Chondrocyte (in vitro differentiated cells): ENCODE measurements around the gene RPS14. TPM values are rescaled to one million over a fixed set of nuclear protein-coding genes. Genes with fewer than 3 reads are reported as not detected.
"Not testable (repeated sequence)": the region's sequence is repeated elsewhere in the genome, so short reads cannot be mapped to it uniquely, and the experiment has no call there.

Source experiments
- DNase-seq: peaks from one replicate; pipeline ENCODE4 v3.0.0; 2021; ENCODE audit warnings: mixed read lengths, low spot score
- H3K27ac Mint-ChIP-seq: one replicate; pipeline ENCODE4 v1.8.0; 2021; ENCODE audit warnings: mild to moderate bottlenecking, moderate library complexity, mixed read lengths; ENCODE audit not compliant: unreplicated experiment
- H3K27me3 Mint-ChIP-seq: 2 replicates; pipeline ENCODE4 v1.8.0; 2021; ENCODE audit warnings: low read depth, mixed read lengths
- H3K36me3 Mint-ChIP-seq: 2 replicates; pipeline ENCODE4 v1.8.0; 2021; ENCODE audit warnings: low read depth, mixed read lengths
- H3K4me1 Mint-ChIP-seq: 2 replicates; pipeline ENCODE4 v1.8.0; 2021; ENCODE audit warnings: low read depth, mild to moderate bottlenecking, mixed read lengths
- H3K4me3 Mint-ChIP-seq: one replicate; pipeline ENCODE4 v1.8.0; 2021; ENCODE audit warnings: mild to moderate bottlenecking, moderate library complexity, mixed read lengths; ENCODE audit not compliant: unreplicated experiment
- H3K9me3 Mint-ChIP-seq: 2 replicates; pipeline ENCODE4 v1.8.0; 2021; ENCODE audit warnings: low read depth, mixed read lengths
- total RNA-seq: library from RNA; stranded (reverse); gene quantifications from 3 replicates; pipeline ENCODE4 v1.2.1, GENCODE V29; 2021
- TF ChIP-seq, protein P1 (sequence below): fragments of 200-600 bp; sonication (generic); IDR thresholded peaks from 2 replicates; pipeline ENCODE4 v1.5.0; 2021; ENCODE audit warnings: antibody characterized with exemption, mild to moderate bottlenecking, moderate library complexity

The RPS14 gene
- total RNA-seq, 1 donor from 2014 or later: 1,121 TPM

DNA sequence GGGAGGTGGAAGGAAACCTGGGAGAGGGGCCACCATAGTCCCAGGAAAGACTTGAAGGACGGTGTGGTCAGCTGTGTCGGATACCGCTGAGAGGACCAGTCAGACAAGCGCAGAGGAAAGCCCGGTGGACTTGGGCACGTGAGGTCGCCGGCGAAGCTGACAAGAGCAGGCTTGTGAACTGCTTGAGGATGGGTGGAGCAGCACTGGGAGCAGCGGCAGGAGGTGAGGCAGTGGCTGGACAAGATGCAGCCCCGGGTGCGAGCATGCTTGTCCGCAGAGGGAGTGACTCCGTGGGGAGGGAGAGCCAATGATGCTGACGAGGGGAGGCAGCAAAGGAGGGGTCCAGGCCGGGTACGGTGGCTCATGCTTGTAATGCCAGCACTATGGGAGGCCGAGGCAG is 18.5 kb downstream of the RPS14 start:
- Mint-ChIP-seq H3K27ac (no peak overlapping the region), H3K4me1 (peaks cover 10% of the 10 kb centered on the region), H3K9me3 (no peaks in the 10 kb centered on the region), H3K27me3 (no peaks in the 10 kb centered on the region), H3K4me3 (no peak overlapping the region), H3K36me3 (no peaks in the 10 kb centered on the region)
- TF ChIP-seq, protein P1, sequence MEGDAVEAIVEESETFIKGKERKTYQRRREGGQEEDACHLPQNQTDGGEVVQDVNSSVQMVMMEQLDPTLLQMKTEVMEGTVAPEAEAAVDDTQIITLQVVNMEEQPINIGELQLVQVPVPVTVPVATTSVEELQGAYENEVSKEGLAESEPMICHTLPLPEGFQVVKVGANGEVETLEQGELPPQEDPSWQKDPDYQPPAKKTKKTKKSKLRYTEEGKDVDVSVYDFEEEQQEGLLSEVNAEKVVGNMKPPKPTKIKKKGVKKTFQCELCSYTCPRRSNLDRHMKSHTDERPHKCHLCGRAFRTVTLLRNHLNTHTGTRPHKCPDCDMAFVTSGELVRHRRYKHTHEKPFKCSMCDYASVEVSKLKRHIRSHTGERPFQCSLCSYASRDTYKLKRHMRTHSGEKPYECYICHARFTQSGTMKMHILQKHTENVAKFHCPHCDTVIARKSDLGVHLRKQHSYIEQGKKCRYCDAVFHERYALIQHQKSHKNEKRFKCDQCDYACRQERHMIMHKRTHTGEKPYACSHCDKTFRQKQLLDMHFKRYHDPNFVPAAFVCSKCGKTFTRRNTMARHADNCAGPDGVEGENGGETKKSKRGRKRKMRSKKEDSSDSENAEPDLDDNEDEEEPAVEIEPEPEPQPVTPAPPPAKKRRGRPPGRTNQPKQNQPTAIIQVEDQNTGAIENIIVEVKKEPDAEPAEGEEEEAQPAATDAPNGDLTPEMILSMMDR: no peak
- no peak for DNase-seq

DNA sequence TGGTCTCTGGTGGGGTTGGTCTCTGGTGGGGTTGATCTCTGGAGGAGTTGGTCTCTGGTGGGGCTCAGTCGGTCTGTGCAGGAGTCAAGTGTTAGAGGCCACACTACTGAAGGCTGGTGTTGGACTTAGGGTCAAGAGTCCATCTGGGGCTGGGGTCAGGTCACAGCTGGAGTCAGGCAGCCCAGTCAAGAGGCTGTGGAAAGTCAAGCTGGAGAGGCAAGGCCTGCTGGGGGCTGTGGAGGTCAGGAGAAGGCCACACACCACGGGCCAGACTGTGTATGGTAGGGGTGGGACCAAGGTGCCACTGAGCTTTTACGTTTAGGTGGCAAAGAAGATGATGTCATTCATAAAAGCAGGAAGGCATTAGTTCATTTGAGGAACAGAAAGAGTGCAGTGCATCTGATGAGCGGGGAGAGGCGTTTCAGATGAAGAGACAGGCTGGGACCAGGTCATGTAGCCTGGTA is 20.1 kb downstream of the RPS14 start:
- H3K9me3 Mint-ChIP-seq: no peaks in the 10 kb centered on the region
- H3K27ac Mint-ChIP-seq: no peak overlapping the region
- DNase-seq: no peak
- H3K27me3 Mint-ChIP-seq: peaks cover 1% of the 10 kb centered on the region
- no peak overlapping the region for H3K4me3 Mint-ChIP-seq
- H3K36me3 Mint-ChIP-seq: no peaks in the 10 kb centered on the region
- TF ChIP-seq, protein P1: no peak
- H3K4me1 Mint-ChIP-seq: peaks cover 7% of the 10 kb centered on the region

GRCh38 chr5:150428978-150429377 is 20.6 kb downstream of the RPS14 start:
- DNase-seq: no peak
- no peaks in the 10 kb centered on the region for H3K9me3 Mint-ChIP-seq
- TF ChIP-seq, protein P1: no peak
- peaks cover 1% of the 10 kb centered on the region for H3K27me3 Mint-ChIP-seq
- H3K4me3 Mint-ChIP-seq: no peak overlapping the region
- no peaks in the 10 kb centered on the region for H3K36me3 Mint-ChIP-seq
- no peak overlapping the region for H3K27ac Mint-ChIP-seq
- peaks cover 7% of the 10 kb centered on the region for H3K4me1 Mint-ChIP-seq

DNA sequence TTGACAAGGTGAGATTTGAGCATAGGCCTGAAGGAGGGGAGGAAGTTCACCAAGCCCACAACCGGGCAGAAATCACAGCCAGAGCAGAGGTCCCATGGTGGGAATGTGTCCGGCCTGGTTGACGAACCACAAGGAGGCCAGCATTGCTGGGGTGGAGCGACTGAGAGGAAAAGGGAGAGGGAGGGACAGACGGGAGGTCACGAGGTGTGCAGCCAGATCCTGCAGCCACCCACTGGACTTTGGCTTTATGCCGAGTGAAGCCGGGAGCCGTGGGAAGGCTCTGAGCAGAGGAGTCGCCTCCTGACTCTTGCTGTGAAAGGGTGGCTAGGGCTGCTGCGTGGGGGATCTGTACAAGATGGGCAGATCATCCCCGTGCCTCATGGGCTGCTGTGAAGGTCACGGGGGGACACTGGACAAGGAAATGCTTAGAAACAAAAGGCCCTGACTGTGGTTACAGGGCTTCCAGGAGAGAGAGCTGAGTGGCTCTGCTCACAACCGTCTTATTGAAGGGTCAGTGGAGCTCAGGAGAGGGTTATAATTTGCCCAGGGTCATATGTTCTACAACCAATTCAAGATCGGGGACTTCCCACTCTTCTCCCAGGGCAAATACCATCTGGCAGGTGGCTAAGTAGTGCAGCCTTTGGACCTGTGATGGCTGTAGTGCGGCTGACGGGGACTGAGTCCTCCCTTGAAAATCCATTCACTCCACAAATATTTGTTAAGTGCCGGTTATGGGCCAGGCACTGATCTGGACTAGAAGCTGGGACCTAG is 21.2 kb downstream of the RPS14 start:
- H3K4me3 Mint-ChIP-seq: no peak overlapping the region
- TF ChIP-seq, protein P1: no peak
- H3K4me1 Mint-ChIP-seq: peaks cover 7% of the 10 kb centered on the region
- peaks cover 1% of the 10 kb centered on the region for H3K27me3 Mint-ChIP-seq
- DNase-seq: no peak
- no peak overlapping the region for H3K27ac Mint-ChIP-seq
- no peaks in the 10 kb centered on the region for H3K36me3 Mint-ChIP-seq
- H3K9me3 Mint-ChIP-seq: no peaks in the 10 kb centered on the region

DNA sequence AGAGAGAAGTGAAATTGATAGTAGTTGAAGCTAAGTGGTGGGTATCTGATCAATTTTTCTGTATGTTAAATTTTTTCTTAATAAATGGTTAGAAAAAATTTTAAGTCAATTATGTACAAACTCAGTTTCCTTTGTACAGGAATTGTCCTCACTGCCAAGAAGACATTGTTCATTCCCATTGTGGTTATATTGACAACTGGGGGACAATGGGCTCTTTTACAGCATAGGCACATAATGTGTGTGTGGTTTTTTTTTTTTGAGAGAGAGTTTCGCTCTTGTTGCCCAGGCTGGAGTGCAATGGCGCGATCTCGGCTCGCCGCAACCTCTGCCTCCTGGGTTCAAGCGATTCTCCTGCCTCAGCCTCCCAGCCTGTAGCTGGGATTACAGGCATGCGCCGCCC is 23.4 kb downstream of the RPS14 start:
- not testable (repeated sequence) for H3K27ac Mint-ChIP-seq, H3K4me1 Mint-ChIP-seq, H3K4me3 Mint-ChIP-seq, H3K36me3 Mint-ChIP-seq, H3K9me3 Mint-ChIP-seq, DNase-seq, H3K27me3 Mint-ChIP-seq

DNA sequence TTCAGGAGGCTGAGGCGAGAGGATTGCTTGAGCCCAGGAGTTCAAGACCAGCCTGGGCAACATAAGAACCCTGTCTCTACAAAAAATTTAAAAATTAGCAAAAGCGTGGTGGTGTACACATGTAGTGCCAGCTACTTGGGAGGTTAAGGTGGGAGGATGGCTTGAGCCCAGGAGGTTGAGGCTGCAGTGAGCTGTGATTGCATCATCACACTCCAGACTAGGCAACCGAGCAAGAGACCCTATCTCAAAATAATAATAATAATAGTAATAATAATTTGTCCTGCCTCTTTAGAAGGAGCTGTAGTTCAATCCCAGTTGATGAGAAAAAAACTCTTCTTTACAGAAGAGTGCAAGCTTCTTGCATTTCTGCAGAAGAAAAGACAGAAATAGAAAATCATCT is 26.8 kb downstream of the RPS14 start:
- TF ChIP-seq, protein P1: no peak

More for the DNA sequence above, 26.8 kb downstream of the RPS14 start:
- peaks cover 1% of the 10 kb centered on the region for H3K27me3 Mint-ChIP-seq
- no peak for DNase-seq
- peaks cover under 1% of the 10 kb centered on the region for H3K4me1 Mint-ChIP-seq
- H3K4me3 Mint-ChIP-seq: no peak overlapping the region
- H3K9me3 Mint-ChIP-seq: no peaks in the 10 kb centered on the region
- H3K27ac Mint-ChIP-seq: no peak overlapping the region
- no peaks in the 10 kb centered on the region for H3K36me3 Mint-ChIP-seq
